T47D (cell line): Measurements from ENCODE around the gene AQP1.

Source experiments
- DNase-seq, 2 experiments: peaks; one replicate each; pipeline versions ENCODE4 v3.0.0 to v3.0.0-alpha.2; 2011 to 2012; ENCODE audit warnings: low read depth in 1 of 2, low spot score in 1 of 2
- JUND ChIP-seq: IDR thresholded peaks from 2 replicates; pipeline ENCODE4 v1.6.1; 2012; ENCODE audit warnings: low read depth
- in situ Hi-C: cut with HindIII; loops from 2 replicates; pipeline ENCODE4 v1.10.0; 2016; ENCODE audit warnings: low sequenced_read_pairs, low pct_unique_long_range_greater_than_20kb

Gene AQP1

GRCh38 chr7:30893357-30893756 is 18.3 kb upstream of the AQP1 start:
- no peak for DNase-seq
- in situ Hi-C loops: no loop called here
- no peak for TF ChIP-seq JUND

- DNase-seq: no peak
- TF ChIP-seq JUND: no peak
- in situ Hi-C loops: no loop called here
Observed at GRCh38 chr7:30894009-30894408, 17.6 kb upstream of the AQP1 start.

GRCh38 chr7:30894866-30895605 is 16.6 kb upstream of the AQP1 start:
- no peak for TF ChIP-seq JUND
- DNase-seq: peak in 1 of 2 experiments; percentile 23

GRCh38 chr7:30896036-30896435 is 15.6 kb upstream of the AQP1 start:
- no peak for TF ChIP-seq JUND

More at GRCh38 chr7:30894866-30895605, 16.6 kb upstream of the AQP1 start:
- in situ Hi-C loops: no loop called here

GRCh38 chr7:30896783-30897637 is 14.6 kb upstream of the AQP1 start:
- no peak for DNase-seq
- TF ChIP-seq JUND: no peak
- in situ Hi-C loops: no loop called here

More at GRCh38 chr7:30896036-30896435, 15.6 kb upstream of the AQP1 start:
- in situ Hi-C loops: no loop called here
- no peak for DNase-seq

GRCh38 chr7:30897770-30898169 is 13.9 kb upstream of the AQP1 start:
- in situ Hi-C loops: no loop called here
- TF ChIP-seq JUND: no peak
- DNase-seq: no peak

GRCh38 chr7:30898411-30898810 is 13.2 kb upstream of the AQP1 start:
- in situ Hi-C loops: no loop called here
- no peak for DNase-seq
- no peak for TF ChIP-seq JUND

- no peak for TF ChIP-seq JUND
- no peak for DNase-seq
- in situ Hi-C loops: no loop called here
Observed at GRCh38 chr7:30899066-30899465, 12.6 kb upstream of the AQP1 start.

- TF ChIP-seq JUND: no peak
- no peak for DNase-seq
- in situ Hi-C loops: no loop called here
Observed at GRCh38 chr7:30899630-30900029, 12.0 kb upstream of the AQP1 start.

- in situ Hi-C loops: no loop called here
Observed at GRCh38 chr7:30900053-30900452, 11.6 kb upstream of the AQP1 start.

GRCh38 chr7:30900803-30901362 is 10.8 kb upstream of the AQP1 start:
- DNase-seq: no peak

More at GRCh38 chr7:30900053-30900452, 11.6 kb upstream of the AQP1 start:
- DNase-seq: no peak
- no peak for TF ChIP-seq JUND

GRCh38 chr7:30901856-30902255 is 9.8 kb upstream of the AQP1 start:
- in situ Hi-C loops: no loop called here
- TF ChIP-seq JUND: no peak
- DNase-seq: no peak

More at GRCh38 chr7:30900803-30901362, 10.8 kb upstream of the AQP1 start:
- TF ChIP-seq JUND: no peak
- in situ Hi-C loops: no loop called here

GRCh38 chr7:30902466-30902865 is 9.2 kb upstream of the AQP1 start:
- in situ Hi-C loops: no loop called here
- no peak for DNase-seq
- TF ChIP-seq JUND: no peak
